GM21381 (cell line): Measurements from ENCODE around the gene SLC27A6.
"Not testable (repeated sequence)": the region's sequence is repeated elsewhere in the genome, so short reads cannot be mapped to it uniquely, and the experiment has no call there.

Experiments
- ATAC-seq: cut with Tn5 transposase; IDR thresholded peaks from one replicate; pipeline ENCODE4 v1.9.1; 2021; ENCODE audit warnings: mild to moderate bottlenecking, moderate library complexity; ENCODE audit not compliant: unreplicated experiment

Gene SLC27A6

GRCh38 chr5:129001841-129002526 lies 36.7 kb downstream of the SLC27A6 start:
- no peak for ATAC-seq

GRCh38 chr5:129002527-129002842 lies 37.2 kb downstream of the SLC27A6 start:
- ATAC-seq: no peak

DNA sequence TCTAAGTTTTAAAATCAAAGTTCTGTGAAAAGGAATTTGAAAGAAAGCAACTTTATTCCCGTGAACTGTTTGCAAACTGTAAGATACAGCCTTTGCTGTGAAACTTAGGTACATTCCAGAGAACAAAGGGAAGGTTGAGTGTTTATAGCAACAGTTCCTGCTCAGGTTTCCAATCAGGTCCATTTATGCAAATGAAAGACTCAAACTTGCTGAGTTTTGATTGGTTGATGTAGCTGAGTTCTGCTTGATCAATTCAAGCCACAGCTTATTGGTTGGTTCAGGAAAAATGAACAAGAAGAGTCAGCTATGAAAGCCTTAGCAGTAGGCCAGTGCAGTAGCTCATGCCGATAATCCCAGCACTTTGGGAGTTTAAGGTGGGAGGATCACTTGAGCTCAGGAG lies 37.9 kb downstream of the SLC27A6 start:
- no peak for ATAC-seq

DNA sequence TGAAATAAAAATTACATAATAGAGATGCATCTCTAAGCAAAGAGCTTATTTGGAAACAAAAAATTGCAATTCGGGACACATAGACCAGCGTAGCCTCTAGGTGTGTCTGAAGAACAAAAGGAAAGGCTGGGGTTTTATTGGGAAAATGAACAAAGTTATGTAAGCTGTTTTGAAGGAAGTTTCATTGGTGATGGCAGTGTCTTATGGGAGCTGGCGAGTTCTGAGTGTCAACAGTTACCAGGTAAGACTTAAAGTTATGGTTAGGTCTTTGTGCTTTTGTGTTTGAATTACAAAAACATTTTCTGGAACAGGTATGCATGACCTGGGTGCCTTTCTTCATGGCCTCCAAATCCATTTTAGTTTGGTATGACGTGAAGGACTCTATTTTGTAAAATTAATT lies 48.9 kb downstream of the SLC27A6 start:
- no peak for ATAC-seq

GRCh38 chr5:129018837-129019236 lies 53.5 kb downstream of the SLC27A6 start:
- ATAC-seq: no peak

- no peak for ATAC-seq
These were observed 54.2 kb downstream of the SLC27A6 start for GRCh38 chr5:129019401-129019908.

DNA sequence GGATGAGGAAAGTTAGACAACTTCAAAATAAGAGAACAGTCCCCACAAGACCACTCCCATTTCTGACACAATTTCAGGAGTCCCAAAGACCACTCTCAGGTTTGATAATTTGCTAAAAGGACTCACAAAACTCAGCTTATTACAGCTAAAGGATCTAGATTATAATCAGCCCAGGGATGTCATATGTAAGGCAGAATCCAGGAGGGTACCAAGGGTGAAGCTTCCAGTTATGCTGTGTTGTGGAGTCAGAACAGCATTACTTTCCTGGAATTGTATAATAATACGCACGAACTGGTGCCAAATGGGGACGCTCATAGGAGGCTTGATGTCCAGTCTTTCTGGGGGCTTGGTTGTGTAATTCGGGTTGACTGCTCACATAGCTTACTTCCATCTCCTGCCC lies 55.4 kb downstream of the SLC27A6 start:
- ATAC-seq: no peak

DNA sequence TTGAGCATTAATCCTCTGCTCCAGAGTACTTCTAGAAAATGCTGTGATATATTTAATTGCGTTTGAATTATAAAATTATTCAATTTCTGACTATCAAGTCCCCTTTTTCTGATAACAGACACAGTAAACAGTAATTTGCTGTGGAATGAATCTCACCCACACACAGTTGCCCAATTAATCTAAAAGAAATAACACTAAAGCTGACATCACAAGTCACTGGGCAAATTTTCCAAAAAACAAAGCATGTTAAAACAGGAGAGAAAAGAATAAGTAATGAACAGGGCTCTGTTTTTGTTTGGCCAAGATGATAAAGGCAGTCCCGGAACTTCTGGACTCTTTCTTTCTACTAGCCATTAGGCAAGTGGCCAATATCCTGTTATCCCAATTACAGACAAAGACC lies 56.5 kb downstream of the SLC27A6 start:
- no peak for ATAC-seq

- no peak for ATAC-seq
These were observed 57.3 kb downstream of the SLC27A6 start for GRCh38 chr5:129022599-129022998.

GRCh38 chr5:129027260-129027659 lies 62.0 kb downstream of the SLC27A6 start:
- no peak for ATAC-seq

GRCh38 chr5:129031886-129032683 lies 66.8 kb downstream of the SLC27A6 start:
- no peak for ATAC-seq

DNA sequence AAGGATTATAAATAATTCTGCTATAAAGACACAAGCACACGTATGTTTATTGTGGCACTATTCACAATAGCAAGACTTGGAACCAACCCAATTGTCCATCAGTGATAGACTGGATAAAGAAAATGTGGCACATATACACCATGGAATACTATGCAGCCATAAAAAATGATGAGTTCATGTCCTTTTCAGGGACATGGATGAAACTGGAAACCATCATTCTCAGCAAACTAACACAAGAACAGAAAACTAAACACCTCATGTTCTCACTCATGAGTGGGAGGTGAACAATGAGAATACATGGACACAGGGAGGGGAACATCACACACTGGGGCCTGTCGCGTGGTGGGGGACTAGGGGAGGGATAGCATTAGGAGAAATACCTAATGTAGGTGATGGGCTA lies 71.0 kb downstream of the SLC27A6 start:
- not testable (repeated sequence) for ATAC-seq

DNA sequence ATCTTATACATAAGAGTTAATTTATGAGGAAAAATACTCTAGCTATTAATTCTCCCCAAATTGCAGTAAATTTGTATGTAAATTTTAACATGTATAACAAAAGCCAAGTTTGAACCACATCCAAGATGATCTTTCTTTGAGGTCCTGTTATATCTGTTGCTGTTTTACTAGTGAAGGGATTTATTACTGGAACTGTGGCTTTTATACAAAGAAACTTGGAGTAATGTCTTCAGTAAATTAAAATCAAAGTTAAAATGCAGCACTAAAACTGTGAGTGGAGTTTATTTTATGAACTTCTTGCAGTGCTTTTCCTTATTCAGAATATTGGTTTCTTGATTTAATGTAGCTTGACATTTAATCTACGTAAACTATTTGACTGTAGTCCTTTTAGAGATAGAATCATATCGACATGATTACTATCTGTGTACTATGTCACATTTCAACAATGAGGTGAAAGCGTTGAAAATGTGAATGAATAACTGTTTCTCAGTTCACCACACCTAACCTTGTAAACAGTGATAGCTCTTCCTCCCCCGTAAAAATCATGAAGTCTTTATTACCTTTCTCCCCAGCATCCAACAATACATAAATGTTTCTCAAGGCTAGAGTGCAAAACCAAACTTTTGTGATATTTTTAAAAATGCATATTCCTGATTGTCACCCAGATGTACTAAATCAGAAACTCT lies 76.1 kb downstream of the SLC27A6 start:
- ATAC-seq: no peak

- ATAC-seq: no peak
These were observed 77.0 kb downstream of the SLC27A6 start for GRCh38 chr5:129042306-129042705.

GRCh38 chr5:129043894-129044293 lies 78.6 kb downstream of the SLC27A6 start:
- ATAC-seq: no peak

- ATAC-seq: no peak
These were observed 80.9 kb downstream of the SLC27A6 start for GRCh38 chr5:129046151-129046550.

DNA sequence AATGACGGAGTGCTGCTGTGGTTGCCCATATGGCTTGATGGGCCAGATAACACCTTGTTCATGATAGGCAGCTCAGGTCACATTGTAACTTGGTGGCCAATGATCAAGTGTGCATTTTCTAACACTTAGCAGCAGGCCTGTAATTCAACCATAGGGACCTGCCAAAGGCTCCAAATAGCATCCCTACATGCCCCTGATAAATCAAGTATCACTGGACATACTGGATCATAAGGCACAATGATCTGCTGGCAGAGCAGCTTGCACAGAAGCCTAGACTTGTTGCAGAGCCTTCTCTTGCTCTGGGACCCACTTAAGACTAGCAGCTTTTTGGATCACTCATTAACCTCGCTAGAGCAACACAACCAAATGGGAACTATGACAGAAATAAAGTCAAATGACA lies 83.2 kb downstream of the SLC27A6 start:
- ATAC-seq: no peak

GRCh38 chr5:129049126-129049799 lies 84.0 kb downstream of the SLC27A6 start:
- ATAC-seq: no peak

- ATAC-seq: no peak
These were observed 86.0 kb downstream of the SLC27A6 start for GRCh38 chr5:129051283-129051682.

DNA sequence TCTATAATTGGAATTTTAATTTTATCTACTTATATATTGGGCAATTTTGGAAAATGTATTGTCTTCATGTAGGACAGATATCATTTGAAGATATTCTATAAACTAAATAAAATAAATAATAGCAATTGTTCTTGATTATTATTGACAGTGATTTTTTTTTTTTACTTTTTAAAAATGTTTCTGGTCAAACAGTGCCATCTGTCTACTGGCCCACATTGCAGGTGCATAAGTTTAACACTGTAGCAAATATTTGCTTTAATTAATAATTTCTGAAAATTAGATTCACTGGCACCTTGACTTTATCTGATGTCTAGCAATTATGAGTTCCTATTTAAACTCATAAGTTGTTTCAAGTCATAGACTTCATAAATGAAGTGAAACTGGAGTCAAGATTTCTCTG lies 88.2 kb downstream of the SLC27A6 start:
- no peak for ATAC-seq

- ATAC-seq: no peak
These were observed 92.0 kb downstream of the SLC27A6 start for GRCh38 chr5:129057329-129057728.
